Measurements from ENCODE around the gene OMD.

The OMD gene

GRCh38 chr9:92408747-92409478 lies 15.4 kb downstream of the OMD start:
- no peak for DNase-seq

- no peak for DNase-seq
Observed at GRCh38 chr9:92407818-92408217, 16.5 kb downstream of the OMD start.

GRCh38 chr9:92406477-92406876 lies 17.8 kb downstream of the OMD start:
- peak; percentile 14 for DNase-seq

GRCh38 chr9:92405818-92406217 lies 18.5 kb downstream of the OMD start:
- DNase-seq = no peak

GRCh38 chr9:92404042-92404836 lies 20.0 kb downstream of the OMD start, which contains the start of gene OGN:
TSS of gene OGN (minus strand) at chr9:92404578. CDS start at chr9:92403407, 1,171 bp downstream.
- DNase-seq = no peak

- no peak for DNase-seq
Observed at GRCh38 chr9:92402826-92403745, 21.2 kb downstream of the OMD start.

- DNase-seq = no peak
Observed at GRCh38 chr9:92402360-92402759, 21.9 kb downstream of the OMD start.

- DNase-seq = no peak
Observed at GRCh38 chr9:92397853-92398252, 26.4 kb downstream of the OMD start.

- no peak for DNase-seq
Observed at GRCh38 chr9:92395617-92396016, 28.7 kb downstream of the OMD start.

- DNase-seq = no peak
Observed at GRCh38 chr9:92393686-92394085, 30.6 kb downstream of the OMD start.

- no peak for DNase-seq
Observed at GRCh38 chr9:92392690-92393089, 31.6 kb downstream of the OMD start.

GRCh38 chr9:92385953-92386352 lies 38.3 kb downstream of the OMD start:
- DNase-seq = no peak

GRCh38 chr9:92385477-92385876 lies 38.8 kb downstream of the OMD start:
- DNase-seq = no peak

GRCh38 chr9:92385001-92385400 lies 39.3 kb downstream of the OMD start:
- no peak for DNase-seq

- DNase-seq = no peak
Observed at GRCh38 chr9:92384375-92384774, 39.9 kb downstream of the OMD start.

GRCh38 chr9:92381775-92382174 lies 42.5 kb downstream of the OMD start:
- DNase-seq = no peak

- DNase-seq = no peak
Observed at GRCh38 chr9:92380603-92381002, 43.7 kb downstream of the OMD start.

- no peak for DNase-seq
Observed at GRCh38 chr9:92378865-92379560, 45.3 kb downstream of the OMD start.

- no peak for DNase-seq
Observed at GRCh38 chr9:92377876-92378275, 46.4 kb downstream of the OMD start.

- no peak for DNase-seq
Observed at GRCh38 chr9:92373167-92373566, 51.1 kb downstream of the OMD start.

GRCh38 chr9:92369075-92369474 lies 55.2 kb downstream of the OMD start:
- no peak for DNase-seq

Measured in activated CD4-positive, alpha-beta T cell treated with anti-CD3 and anti-CD28 coated beads for 1 hour (primary cell).